PC-9 (cell line): ENCODE results near the gene RAB33B.
A peak's percentile ranks its signal among the peaks of the same experiment; 100 is the strongest.

Experiments
- CTCF ChIP-seq: fragments of 200-600 bp; sonication (generic); conservative IDR thresholded peaks from 2 replicates; pipeline ENCODE4 v1.6.1; 2017; ENCODE audit warnings: mixed run types, antibody characterized with exemption, mild to moderate bottlenecking, moderate library complexity
- EZH2 ChIP-seq: fragments of 200-600 bp; sonication (generic); IDR thresholded peaks from 2 replicates; pipeline ENCODE4 v1.8.0; 2017; ENCODE audit warnings: antibody characterized with exemption, low read depth

- TF ChIP-seq CTCF (peak; percentile 71), EZH2 (no peak)
These were observed 37.7 kb upstream of the RAB33B start for GRCh38 chr4:139416073-139416673.
